ENCODE data around the gene BLM. TPM values are rescaled to one million over a fixed set of nuclear protein-coding genes. Genes with fewer than 3 reads are reported as not detected.

Gene BLM
- total and polyA plus RNA-seq, 2 of the 13 experiments (the other 11 are each of a cell fraction or from before 2014, with no cell fraction given): 5.1 to 11.8 TPM

DNA sequence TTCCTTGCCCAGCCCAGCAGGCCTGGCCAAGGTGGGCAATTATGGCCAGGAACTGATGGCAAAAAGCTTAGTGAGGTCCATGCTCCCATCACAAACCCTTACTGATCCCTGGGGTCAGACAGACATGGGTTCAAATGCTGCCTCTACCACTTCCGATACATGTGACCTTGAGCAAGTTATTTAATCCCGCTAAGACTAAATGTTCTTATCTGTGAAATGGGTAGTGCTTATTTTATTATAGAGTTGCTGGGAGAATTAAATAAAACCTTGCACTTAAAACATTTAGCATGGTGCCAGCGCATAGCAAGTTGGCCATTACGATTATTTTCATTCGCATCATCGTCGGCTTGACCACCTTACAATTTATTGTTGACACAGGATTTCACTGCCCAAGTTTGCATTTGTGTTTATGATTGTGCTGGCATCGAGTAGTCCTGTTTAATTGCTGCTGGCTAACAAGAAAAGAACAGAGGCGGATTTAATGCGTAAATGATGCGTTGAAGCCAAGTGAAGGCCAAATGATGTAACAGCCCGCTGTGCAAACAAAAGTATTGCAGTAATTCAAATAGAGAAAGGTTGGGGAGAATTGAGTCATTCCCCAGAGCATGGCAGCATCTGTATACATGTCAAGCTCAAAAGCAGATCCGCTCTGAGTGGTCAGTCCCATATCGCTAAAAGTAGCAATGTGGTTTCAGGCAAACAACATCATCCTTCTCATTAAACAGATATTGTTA, 144.0 kb downstream of the BLM start (continued):
- TF ChIP-seq, protein P1, sequence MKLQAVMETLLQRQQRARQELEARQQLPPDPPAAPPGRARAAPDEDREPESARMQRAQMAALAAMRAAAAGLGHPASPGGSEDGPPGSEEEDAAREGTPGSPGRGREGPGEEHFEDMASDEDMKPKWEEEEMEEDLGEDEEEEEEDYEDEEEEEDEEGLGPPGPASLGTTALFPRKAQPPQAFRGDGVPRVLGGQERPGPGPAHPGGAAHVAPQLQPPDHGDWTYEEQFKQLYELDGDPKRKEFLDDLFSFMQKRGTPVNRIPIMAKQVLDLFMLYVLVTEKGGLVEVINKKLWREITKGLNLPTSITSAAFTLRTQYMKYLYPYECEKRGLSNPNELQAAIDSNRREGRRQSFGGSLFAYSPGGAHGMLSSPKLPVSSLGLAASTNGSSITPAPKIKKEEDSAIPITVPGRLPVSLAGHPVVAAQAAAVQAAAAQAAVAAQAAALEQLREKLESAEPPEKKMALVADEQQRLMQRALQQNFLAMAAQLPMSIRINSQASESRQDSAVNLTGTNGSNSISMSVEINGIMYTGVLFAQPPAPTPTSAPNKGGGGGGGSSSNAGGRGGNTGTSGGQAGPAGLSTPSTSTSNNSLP (IDR thresholded peaks at IDR 0.05; ENCODE audit: low read depth, low read length): peak; percentile 86
- TF ChIP-seq ZNF7 (CRISPR knock-in tag; IDR thresholded peaks at IDR 0.05): peak; percentile 87
- peak; percentile 98 for TF ChIP-seq CEBPB (IDR thresholded peaks at IDR 0.05; ENCODE audit: borderline replicate concordance, low read depth, low read length)
- peak; percentile 82 for TF ChIP-seq MED1 (CRISPR knock-in tag; IDR thresholded peaks at IDR 0.05)
- peak; percentile 35; the same call in 1 of the 2 replicates for TF ChIP-seq UBTF (CRISPR knock-in tag; IDR thresholded peaks at IDR 0.05)
- TF ChIP-seq RORA (CRISPR knock-in tag; IDR thresholded peaks at IDR 0.05): no peak
- peak; percentile 97 for TF ChIP-seq CEBPG (CRISPR knock-in tag; IDR thresholded peaks at IDR 0.05)
- TF ChIP-seq HOXA3 (CRISPR knock-in tag; IDR thresholded peaks at IDR 0.05): peak; percentile 76
- TF ChIP-seq ZMAT5 (CRISPR knock-in tag; IDR thresholded peaks at IDR 0.05; ENCODE audit: borderline replicate concordance, low read depth): no peak
- TF ChIP-seq ZNF503 (CRISPR knock-in tag; IDR thresholded peaks at IDR 0.05): peak; percentile 77; the same call in 1 of the 2 replicates
- peak; percentile 76; the same call in 1 of the 2 replicates for TF ChIP-seq NCOR1 (IDR thresholded peaks at IDR 0.05; ENCODE audit: borderline replicate concordance, low read length)
- TF ChIP-seq TEAD3 (CRISPR knock-in tag; optimal IDR thresholded peaks at IDR 0.05; ENCODE audit: borderline replicate concordance): peak; percentile 53
- TF ChIP-seq ZNF543 (CRISPR knock-in tag; IDR thresholded peaks at IDR 0.05): no peak
- TF ChIP-seq GABPB1 (CRISPR knock-in tag; IDR thresholded peaks at IDR 0.05): peak; percentile 46; the same call in 1 of the 2 replicates
- peak; percentile 44; the same call in 1 of the 2 replicates for TF ChIP-seq RXRA (CRISPR knock-in tag; IDR thresholded peaks at IDR 0.05)
- TF ChIP-seq ZNF792 (CRISPR knock-in tag; IDR thresholded peaks at IDR 0.05): peak; percentile 86
- 0 out of 2 replicates have a peak, but pooled peaks have one; percentile 27 for TF ChIP-seq ZNF160 (CRISPR knock-in tag; IDR thresholded peaks at IDR 0.05)
- TF ChIP-seq FOXC1 (CRISPR knock-in tag; IDR thresholded peaks at IDR 0.05; ENCODE audit: borderline replicate concordance): no peak; the same call in 1 of the 2 replicates
- TF ChIP-seq CREM (IDR thresholded peaks at IDR 0.05): peak; percentile 82
- TF ChIP-seq CREM (CRISPR knock-in tag; IDR thresholded peaks at IDR 0.05): no peak
- 0 out of 2 replicates have a peak, but pooled peaks have one; percentile 40 for TF ChIP-seq HOXA9 (CRISPR knock-in tag; IDR thresholded peaks at IDR 0.05; ENCODE audit: borderline replicate concordance)
- TF ChIP-seq ATF3 (CRISPR knock-in tag; IDR thresholded peaks at IDR 0.05): peak; percentile 95
- 0 out of 2 replicates have a peak, but pooled peaks have one; percentile 13 for TF ChIP-seq MAX (IDR thresholded peaks at IDR 0.05)
- TF ChIP-seq SAP130 (CRISPR knock-in tag; IDR thresholded peaks at IDR 0.05; ENCODE audit: low read depth): peak; percentile 89
- TF ChIP-seq MYNN (CRISPR knock-in tag; IDR thresholded peaks at IDR 0.05; ENCODE audit: low read depth): no peak

All from HepG2 (cell line).